ENCODE measurements around the gene PRR33.
"Not testable (repeated sequence)": the region's sequence is repeated elsewhere in the genome, so short reads cannot be mapped to it uniquely, and the experiment has no call there.

PRR33 gene

DNA sequence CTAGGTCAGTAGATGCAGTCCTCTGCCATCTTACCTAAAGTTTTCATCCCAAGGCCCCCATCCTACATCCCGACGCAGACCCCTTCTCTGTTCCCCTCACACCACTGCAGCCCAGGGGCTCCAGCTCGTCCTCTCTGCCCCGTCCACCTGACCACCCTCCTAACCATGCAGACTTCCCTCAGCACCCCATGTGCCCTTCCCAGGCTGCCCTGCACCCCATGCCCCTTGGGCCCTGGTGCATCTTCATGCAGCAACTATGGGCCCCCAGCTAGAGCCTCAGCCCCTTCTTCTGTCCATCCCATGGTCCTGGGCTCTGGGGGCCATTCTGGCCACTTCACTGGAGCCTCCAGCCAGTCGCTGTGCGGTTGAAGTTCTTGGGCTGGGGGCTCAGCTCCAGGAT, 2.9 kb downstream of the PRR33 start:
- DNase-seq: no peak

DNA sequence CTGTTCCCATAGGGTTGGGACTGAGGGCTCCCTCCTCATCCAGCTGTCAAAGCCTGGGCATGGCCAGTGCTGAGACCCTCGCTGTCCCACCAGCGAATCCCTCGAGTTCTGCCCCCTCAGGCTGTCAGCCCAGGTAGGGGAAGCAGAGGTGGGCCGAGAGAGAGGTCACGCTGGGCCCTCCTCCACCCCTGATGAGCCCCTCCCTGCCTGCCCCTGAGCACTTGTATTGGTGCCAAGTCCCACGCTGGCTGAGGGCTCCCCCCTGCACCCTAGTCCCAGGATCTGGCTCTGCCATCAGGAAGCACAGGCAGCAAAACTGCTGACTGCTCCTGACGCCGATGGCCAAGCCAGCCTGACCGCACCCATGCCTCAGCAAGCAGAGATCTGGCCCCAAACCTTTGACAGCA, 3.3 kb downstream of the PRR33 start:
- DNase-seq: no peak

- no peak for DNase-seq
Measured at GRCh38 chr11:1887451-1888346, 4.0 kb downstream of the PRR33 start.

- DNase-seq: not testable (repeated sequence)
Measured at GRCh38 chr11:1886551-1886950, 5.1 kb downstream of the PRR33 start.

- no peak for DNase-seq
Measured at GRCh38 chr11:1884303-1884700, 7.4 kb downstream of the PRR33 start.

DNA sequence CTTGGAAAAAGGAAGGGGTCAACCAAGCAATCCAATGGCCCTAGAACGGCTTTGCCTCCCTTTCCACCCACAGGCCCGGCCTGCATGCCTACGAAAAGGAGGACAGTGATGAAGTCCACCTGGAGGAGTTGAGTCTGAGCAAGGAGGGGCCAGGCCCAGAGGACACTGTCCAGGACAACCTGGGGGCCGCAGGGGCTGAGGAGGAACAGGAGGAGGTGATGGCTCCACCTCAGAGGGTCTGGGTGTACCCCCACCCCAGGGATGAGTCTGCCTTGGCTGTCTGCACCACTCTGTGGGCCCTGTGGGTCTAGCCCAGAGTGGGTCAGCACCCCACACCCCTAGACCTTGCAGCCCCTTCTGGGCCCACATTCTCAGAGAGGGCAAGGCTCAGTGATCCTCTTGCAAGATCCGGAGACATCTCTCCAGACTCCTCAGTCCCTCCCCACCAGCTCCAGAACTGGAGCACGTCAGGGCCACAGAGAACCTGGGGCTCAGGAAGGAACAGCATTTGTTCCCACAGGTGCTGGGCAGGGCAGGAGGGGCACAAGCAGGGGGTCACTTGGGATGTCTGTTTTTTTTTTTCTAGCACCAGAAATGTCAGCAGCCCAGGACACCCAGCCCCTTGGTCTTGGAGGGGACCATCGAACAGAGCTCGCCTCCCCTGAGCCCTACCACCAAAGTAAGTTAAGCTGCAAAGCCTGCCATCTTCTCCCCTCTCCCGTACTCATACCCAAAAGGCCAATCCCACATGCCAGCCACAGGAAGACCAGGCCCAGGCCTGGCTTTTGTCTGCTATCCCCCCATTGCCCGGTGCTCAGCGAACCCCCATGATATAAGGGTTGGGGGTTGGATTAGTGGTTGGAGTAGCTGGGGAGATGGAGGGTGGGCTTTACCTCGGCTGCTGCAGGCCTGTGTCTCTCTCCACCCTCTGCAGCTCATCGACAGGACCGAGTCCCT, 8.1 kb downstream of the PRR33 start:
- DNase-seq: no peak

DNA sequence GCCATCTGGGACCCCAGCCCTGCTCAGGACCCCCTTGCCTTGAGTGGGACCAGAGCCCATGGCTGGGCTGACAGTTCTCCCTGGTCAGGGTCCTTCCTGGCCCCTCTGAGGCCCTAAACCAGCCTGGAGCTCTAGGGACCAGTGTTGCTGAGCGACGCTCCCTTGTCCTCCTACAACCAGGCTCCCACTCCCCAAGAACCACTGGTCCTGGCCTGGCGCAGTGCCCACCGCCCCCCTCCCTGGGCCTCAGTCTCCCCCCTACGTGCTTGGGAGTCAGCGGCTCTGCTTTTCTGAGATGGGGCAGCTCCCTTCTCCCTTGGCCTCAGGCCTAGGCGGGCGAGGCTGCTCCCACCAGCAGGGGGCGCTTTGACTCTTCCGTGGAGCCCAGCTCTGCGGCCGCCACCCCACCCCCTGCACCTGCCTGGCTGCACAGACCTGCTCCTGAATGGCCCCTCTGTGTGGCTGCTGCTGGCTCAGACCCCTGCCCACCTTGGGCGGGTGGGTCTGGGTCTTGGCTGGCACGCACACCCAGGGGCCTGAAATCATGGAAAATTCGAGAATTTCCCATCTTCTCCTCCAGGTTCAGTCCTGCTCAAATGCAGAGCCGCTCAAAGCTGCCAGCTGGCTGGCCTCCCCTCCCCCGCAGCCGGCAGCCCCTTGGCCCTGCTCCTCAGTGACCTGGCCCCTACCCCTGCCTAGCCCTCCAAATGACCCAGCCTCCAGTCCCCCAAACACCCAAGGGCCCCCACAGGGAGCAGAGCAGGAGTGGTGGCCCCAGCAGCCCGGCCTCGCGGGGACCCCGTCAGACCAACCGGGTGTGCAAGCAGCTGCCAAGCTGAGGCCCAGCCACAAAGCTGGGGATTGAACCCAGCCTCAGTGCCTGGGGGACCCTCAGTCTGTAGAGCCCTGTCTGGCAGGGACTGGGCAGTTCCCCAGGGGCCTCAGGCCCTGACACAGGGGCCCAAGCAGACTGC, 9.1 kb downstream of the PRR33 start:
- peak; percentile 80 for DNase-seq

DNA sequence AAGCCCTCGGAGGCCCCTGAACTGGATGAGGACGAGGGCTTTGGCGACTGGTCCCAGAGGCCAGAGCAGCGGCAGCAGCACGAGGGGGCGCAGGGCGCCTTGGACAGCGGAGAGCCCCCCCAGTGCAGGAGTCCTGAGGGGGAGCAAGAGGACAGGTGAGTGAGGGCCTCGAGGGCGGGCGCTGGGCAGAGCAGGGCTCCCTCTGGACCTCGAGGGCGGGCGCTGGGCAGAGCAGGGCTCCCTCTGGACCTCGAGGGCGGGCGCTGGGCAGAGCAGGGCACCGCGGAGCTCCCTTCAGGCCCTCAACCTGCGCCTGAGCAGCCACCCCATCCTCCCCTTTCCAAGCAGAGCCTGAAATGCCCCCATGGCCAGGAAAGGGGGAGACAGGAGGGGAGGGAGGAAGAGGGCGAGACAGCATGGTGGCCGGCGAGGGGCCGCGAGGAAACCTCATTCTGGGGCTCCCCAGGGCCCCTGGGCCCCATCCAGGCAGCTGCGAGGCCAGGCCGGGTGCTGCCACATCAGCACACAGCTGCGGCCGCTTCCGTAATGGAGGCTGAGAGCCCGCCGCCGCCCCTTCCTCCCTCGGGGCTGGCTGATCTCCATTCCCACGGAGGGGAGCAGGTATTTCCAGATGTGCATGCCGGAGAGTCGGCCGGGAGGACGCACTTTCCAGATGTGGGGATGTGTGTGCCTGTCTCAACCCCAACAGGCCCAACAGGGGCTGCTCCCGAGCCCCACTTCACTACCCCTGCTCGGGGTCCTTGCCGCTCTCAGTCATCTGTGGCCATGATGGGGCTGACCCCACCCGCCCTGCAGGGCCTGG, 10.0 kb downstream of the PRR33 start:
- DNase-seq: no peak

- no peak for DNase-seq
Measured at GRCh38 chr11:1880746-1881441, 10.8 kb downstream of the PRR33 start.

- DNase-seq: no peak
Measured at GRCh38 chr11:1879941-1880720, 11.6 kb downstream of the PRR33 start.

DNA sequence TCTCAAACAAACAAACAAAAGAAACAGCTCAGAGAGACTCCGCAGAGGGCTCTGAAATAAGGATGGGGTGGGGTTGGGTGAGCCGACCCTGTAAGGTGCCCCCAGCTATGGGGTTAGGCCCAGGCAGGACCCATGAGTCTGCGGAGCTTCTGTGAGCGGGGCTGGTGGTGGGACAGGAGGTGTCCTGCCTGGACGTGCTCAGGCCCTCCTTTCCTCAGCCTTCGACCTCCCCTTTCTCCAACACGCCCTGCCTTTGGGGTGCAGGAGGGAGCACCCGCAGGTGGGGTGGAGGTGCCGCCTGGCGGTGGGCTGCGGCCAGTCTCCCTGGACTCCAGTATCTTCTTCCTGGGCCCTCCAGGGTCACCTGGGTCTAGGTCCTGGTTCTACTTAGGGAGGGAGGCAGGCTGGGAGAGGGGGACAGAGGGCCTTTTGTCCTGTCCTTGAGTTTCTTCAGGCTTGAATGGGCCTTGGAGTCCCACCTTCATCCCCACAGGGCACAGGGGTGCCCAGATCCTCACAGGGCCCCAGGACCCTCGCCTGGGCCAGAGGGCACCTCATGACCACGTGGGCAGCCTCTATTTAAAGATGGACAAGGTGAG, 12.3 kb downstream of the PRR33 start:
- DNase-seq: no peak

DNA sequence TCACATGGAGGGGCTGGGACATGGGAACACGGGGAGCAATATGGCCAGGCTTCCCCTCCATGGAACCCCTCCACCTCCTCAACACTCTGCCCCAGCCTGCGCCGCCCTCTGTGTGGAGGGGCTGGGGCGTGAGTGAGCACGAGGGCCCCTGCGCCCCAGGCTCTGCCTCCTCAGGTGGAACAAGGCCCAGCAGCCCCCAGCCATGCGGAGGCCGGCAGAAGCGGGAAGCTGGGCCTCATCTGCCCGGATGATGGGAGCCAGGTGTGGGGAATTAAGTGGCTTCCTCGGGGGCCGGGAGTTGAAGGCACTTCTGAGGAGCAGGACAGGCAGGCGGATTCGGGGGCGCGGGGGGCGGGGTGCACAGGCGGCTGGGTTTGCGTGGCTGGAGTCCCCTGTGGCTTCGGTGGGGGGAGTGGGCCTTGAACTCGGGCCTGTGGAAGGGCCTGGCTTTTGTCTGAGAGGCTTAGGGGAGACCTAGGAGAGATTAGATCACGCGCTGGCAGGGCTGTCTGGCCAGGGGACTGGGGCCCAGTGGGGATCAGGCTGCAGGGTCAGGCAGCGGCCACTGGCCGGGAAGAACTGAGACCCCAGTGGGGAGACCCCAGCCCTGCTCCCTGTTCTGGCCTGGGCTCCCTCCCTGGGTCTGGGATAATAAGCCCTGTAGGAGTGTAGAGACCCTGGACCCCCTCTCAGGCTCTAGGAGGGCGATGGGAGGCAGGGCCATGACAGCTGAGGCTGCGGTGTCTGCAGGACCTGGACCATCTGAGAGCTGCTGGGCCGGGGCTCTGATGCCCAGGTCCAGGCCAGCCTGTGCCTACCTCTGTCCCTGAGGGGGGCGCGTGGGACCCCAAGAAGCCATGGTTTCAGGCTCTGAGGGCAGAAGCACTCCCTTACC, 13.3 kb downstream of the PRR33 start:
- no peak for DNase-seq

DNA sequence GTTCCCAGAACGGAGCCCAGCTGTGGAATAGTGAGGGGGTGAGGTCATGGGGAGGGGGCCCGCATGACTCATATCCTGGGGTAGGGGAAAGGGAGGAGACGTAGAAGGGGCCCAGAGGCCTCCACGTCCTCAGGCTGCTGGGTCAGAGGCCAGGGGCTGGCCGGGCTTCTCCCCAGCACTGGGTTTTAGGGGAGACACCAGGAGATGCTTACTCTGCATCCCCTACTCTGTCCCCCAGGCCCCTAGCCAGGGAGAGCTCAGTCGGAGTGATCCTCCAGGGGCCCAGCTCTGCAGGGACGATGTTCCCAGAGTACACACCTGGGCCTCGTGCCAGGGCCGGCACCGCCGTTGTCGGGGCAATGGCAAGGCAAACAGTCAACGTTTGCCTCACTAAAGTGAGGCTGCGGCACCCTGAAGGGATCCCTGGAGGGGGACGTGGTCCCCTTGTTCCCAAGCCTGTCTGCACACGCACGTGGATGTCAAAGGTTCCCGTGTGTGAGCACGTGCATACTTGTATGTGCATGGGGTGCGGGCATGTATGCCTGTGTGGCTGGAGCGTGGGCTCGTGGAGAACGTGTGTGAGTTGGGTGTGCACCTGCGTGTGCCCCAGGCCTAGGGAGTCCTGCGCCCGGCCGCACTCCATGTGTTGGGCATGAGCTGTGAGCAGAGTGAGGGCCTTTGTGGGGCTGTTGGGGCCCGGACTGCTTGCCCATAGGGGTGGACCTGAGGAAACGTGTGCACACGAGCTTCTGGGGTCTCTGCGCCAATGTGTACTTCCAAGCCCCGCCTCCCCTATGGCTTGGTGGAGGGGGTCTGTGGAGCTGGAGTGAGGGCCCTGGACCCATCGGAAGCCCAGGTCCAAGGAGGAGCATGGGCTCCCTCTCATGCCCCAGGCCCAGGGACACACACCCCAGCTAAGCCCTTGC, 14.2 kb downstream of the PRR33 start:
- no peak for DNase-seq

DNA sequence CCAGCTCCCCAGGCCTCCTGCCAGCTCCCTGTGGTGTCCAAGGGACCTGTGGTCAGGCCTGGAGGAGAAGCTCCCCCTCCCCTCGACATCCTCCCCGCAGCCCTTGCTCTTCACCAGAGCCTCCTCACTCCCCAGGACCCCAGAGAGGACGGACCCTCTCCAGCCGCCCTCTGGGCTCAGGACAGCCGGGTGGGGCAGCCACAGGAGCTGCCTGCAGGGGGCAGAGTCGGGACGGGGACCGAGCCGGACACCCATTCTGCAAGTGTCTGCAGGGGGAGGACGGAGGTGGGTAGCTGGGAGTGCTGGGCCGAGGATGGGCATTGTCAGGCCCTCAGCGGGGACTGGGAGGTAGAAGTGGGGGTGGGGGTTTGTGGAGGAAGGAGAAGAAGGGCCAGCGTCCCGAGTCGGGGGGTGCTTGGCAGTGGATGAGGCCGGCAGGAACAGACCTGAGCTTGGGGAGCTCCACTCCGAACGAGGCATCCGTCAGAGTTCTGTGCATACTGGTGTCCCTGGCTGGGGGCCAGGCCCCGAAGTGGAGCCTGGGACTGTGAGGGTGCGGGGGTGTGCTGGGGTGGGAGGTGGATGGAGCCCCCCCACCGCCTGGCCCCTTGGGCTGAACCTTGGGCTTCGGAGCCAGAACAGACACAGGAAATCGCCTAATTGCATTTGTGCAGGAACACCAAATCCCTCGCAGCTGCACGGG, 15.2 kb downstream of the PRR33 start:
- no peak for DNase-seq

GRCh38 chr11:1875851-1876301, 15.8 kb downstream of the PRR33 start:
- DNase-seq: not testable (repeated sequence)

- no peak for DNase-seq
Measured at GRCh38 chr11:1875093-1875850, 16.4 kb downstream of the PRR33 start.
